Panc1 (cell line): ENCODE data around the gene CREB3L2. TPM values are rescaled to one million over a fixed set of nuclear protein-coding genes. Genes with fewer than 3 reads are reported as not detected.

Source experiments
- ATAC-seq: fragments of 200-7000 bp; cut with Tn5 transposase; 2 replicates; pipeline ENCODE4 v1.9.1; 2020; ENCODE audit warnings: mild to moderate bottlenecking, moderate library complexity
- BruUV-seq: library from RNA; stranded (reverse); fragments of 400-500 nt; replicated peaks from 2 replicates; lab custom pipeline; 2021; lab: Mats Ljungman, UMichigan
- CTCF ChIA-PET: fragments of 300-600 bp; sonication (Branson Sonifier 250); formaldehyde crosslinking; loops from one replicate; lab custom pipeline; 2022; ENCODE audit warnings: antibody characterized with exemption; lab: Charles Lee
- POLR2A ChIA-PET: fragments of 300-600 bp; sonication (Branson Sonifier 250); formaldehyde crosslinking; loops from one replicate; lab custom pipeline; 2022; ENCODE audit warnings: antibody characterized with exemption; lab: Charles Lee
- DNase-seq: peaks from one replicate; pipeline ENCODE4 v3.0.0-alpha.2; 2010; ENCODE audit warnings: low read depth, low spot score
- H3K27ac ChIP-seq: 2 replicates; pipeline ENCODE4 v1.5.1; 2011; ENCODE audit warnings: mild to moderate bottlenecking, low read length, inconsistent platforms
- H3K27me3 ChIP-seq: fragments of 200-500 bp; sonication (Bioruptor generic); 2 replicates; pipeline ENCODE4 v1.6.0; 2014; ENCODE audit warnings: low read length, inconsistent platforms; ENCODE audit not compliant: control insufficient read depth, insufficient read depth
- H3K36me3 ChIP-seq: fragments of 200-500 bp; sonication (Bioruptor generic); 2 replicates; pipeline ENCODE4 v1.5.1; 2014; ENCODE audit warnings: inconsistent platforms, mild to moderate bottlenecking, low read length, moderate library complexity; ENCODE audit not compliant: control insufficient read depth, insufficient read depth
- H3K4me1 ChIP-seq: 2 replicates; pipeline ENCODE4 v1.5.1; 2011; ENCODE audit warnings: inconsistent platforms, mild to moderate bottlenecking, low read length, moderate library complexity; ENCODE audit not compliant: control insufficient read depth, insufficient read depth
- H3K4me3 ChIP-seq, 2 experiments: 2 replicates each; pipeline ENCODE4 v1.5.1; 2011 to 2012; ENCODE audit warnings: low read depth in 2 of 2, low read length in 2 of 2, mild to moderate bottlenecking in 2 of 2, inconsistent platforms in 1 of 2, moderate library complexity in 1 of 2
- H3K9me3 ChIP-seq: fragments of 200-500 bp; sonication (Bioruptor generic); 2 replicates; pipeline ENCODE4 v1.5.1; 2014; ENCODE audit warnings: low read depth, mild to moderate bottlenecking, inconsistent platforms, low read length, moderate library complexity; ENCODE audit not compliant: control insufficient read depth, insufficient read depth
- POLR2AphosphoS5 ChIP-seq: IDR thresholded peaks from 2 replicates; pipeline ENCODE4 v1.6.1; 2012; ENCODE audit warnings: mild to moderate bottlenecking, low read depth, low read length, moderate library complexity
- SIN3A ChIP-seq: IDR thresholded peaks from 2 replicates; pipeline ENCODE4 v1.6.1; 2012; ENCODE audit warnings: low read depth, mild to moderate bottlenecking, low read length, moderate library complexity, borderline replicate concordance; ENCODE audit not compliant: insufficient read depth
- TCF7L2 ChIP-seq: IDR thresholded peaks from 2 replicates; pipeline ENCODE4 v1.6.1; 2011; ENCODE audit warnings: mild to moderate bottlenecking, low read depth, low read length, inconsistent platforms
- in situ Hi-C: cut with HindIII; loops from 2 replicates; pipeline ENCODE4 v1.10.0; 2016; ENCODE audit warnings: low sequenced_read_pairs, low pct_unique_long_range_greater_than_20kb
- intact Hi-C: fragments of 100-400 bp; cut with micrococcal nuclease; formaldehyde crosslinking; loops from one replicate; pipeline ENCODE4 v1.10.0; 2022; ENCODE audit not compliant: unreplicated experiment
- total RNA-seq: library from RNA; stranded (reverse); gene quantifications from one replicate; pipeline ENCODE4 v1.2.1, GENCODE V29; 2021; ENCODE audit not compliant: unreplicated experiment
- TF ChIP-seq, protein P1 (sequence below): fragments of 450-650 bp; IDR thresholded peaks from 2 replicates; pipeline ENCODE4 v1.5.1; 2017; ENCODE audit warnings: mild to moderate bottlenecking
- TF ChIP-seq, protein P2 (sequence below), 2 experiments: IDR thresholded peaks; 2 replicates each; pipeline ENCODE4 v1.6.1; 2011 to 2012; ENCODE audit warnings: low read depth in 2 of 2, control low read depth in 1 of 2, low read length in 1 of 2, mild to moderate bottlenecking in 1 of 2, moderate library complexity in 1 of 2; ENCODE audit not compliant: insufficient read depth in 1 of 2

The CREB3L2 gene
- total RNA-seq, 1 experiment from 2014 or later, result 22.7 TPM

DNA sequence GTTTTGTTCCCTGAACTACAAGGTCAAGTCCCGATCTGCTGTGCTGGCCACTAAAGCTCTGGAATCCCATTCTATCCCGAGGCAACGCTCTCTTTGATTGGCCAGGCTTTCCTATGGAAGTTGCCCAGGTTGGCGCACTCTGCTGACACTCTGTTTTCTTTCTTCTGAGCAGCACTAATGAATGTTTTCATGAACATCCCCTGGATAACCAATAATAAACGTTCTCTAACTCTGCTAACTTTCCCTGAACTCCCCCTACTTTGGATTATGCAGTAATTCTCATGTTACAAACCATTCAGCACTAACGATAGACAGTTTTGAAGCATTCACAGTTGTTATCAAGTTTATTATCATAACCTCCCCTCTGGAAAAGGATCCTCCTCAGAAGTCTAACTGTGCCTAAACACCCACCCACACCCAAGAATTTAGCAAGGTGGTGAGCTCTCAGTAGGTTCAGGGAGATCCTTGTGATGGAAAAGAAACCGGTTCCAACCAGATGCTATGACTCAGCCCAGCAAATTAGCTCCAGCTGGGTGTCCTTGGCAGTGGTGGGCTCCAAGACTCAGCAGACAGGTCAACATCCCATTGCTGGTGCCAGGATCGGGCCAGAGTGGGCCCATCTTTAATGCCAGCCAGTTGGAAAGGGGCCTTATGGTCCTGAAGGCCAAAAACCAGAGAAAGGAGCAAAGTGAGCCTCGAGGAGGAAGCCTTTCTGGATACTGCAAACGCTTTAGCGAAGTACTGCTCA, 68.4 kb downstream of the CREB3L2 start:
- ChIA-PET CTCF (no interaction called here), POLR2A (no interaction called here)
- intact Hi-C loops (no loop called here), in situ Hi-C loops (no loop called here)
- no peak for ATAC-seq
- BruUV-seq, result no TSS peak
- TF ChIP-seq TCF7L2 (no peak), POLR2AphosphoS5 (no peak), SIN3A (no peak)
- TF ChIP-seq, protein P1, sequence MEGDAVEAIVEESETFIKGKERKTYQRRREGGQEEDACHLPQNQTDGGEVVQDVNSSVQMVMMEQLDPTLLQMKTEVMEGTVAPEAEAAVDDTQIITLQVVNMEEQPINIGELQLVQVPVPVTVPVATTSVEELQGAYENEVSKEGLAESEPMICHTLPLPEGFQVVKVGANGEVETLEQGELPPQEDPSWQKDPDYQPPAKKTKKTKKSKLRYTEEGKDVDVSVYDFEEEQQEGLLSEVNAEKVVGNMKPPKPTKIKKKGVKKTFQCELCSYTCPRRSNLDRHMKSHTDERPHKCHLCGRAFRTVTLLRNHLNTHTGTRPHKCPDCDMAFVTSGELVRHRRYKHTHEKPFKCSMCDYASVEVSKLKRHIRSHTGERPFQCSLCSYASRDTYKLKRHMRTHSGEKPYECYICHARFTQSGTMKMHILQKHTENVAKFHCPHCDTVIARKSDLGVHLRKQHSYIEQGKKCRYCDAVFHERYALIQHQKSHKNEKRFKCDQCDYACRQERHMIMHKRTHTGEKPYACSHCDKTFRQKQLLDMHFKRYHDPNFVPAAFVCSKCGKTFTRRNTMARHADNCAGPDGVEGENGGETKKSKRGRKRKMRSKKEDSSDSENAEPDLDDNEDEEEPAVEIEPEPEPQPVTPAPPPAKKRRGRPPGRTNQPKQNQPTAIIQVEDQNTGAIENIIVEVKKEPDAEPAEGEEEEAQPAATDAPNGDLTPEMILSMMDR, result no peak
- TF ChIP-seq, protein P2, sequence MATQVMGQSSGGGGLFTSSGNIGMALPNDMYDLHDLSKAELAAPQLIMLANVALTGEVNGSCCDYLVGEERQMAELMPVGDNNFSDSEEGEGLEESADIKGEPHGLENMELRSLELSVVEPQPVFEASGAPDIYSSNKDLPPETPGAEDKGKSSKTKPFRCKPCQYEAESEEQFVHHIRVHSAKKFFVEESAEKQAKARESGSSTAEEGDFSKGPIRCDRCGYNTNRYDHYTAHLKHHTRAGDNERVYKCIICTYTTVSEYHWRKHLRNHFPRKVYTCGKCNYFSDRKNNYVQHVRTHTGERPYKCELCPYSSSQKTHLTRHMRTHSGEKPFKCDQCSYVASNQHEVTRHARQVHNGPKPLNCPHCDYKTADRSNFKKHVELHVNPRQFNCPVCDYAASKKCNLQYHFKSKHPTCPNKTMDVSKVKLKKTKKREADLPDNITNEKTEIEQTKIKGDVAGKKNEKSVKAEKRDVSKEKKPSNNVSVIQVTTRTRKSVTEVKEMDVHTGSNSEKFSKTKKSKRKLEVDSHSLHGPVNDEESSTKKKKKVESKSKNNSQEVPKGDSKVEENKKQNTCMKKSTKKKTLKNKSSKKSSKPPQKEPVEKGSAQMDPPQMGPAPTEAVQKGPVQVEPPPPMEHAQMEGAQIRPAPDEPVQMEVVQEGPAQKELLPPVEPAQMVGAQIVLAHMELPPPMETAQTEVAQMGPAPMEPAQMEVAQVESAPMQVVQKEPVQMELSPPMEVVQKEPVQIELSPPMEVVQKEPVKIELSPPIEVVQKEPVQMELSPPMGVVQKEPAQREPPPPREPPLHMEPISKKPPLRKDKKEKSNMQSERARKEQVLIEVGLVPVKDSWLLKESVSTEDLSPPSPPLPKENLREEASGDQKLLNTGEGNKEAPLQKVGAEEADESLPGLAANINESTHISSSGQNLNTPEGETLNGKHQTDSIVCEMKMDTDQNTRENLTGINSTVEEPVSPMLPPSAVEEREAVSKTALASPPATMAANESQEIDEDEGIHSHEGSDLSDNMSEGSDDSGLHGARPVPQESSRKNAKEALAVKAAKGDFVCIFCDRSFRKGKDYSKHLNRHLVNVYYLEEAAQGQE (IDR thresholded peaks at IDR 0.05; ENCODE audit: insufficient read depth in 1 of 2, low read depth in 2 of 2, low read length in 1 of 2), result no peak
- H3K36me3 ChIP-seq, result no peaks in the 10 kb centered on the region
- DNase-seq, result no peak
- H3K27me3 ChIP-seq, result no peaks in the 10 kb centered on the region
- H3K9me3 ChIP-seq, result no peaks in the 10 kb centered on the region
- H3K4me3 ChIP-seq, result no peak overlapping the region
- H3K4me1 ChIP-seq, result no peaks in the 10 kb centered on the region
- H3K27ac ChIP-seq, result no peak overlapping the region

DNA sequence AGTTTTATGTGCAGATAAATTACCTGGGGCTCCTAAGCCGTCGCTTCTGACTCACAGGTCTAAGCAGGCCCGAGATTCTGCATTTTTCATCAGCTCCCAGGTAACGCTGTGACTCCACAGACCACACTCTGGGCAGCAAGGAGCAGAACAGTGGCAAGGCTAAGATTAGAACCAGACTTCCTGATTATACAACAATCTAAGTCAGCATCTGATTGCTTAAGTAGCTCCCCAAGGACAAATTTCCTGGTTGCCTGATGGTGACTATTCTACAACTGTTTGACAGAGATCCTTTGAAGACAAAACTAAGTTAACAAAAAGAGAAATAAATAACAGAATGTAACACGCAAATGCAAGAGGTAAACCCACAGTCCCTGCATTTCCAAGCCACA, 69.0 kb downstream of the CREB3L2 start:
- intact Hi-C loops, result no loop called here
- DNase-seq (no peak), ATAC-seq (no peak)
- Histone ChIP-seq H3K4me3 (no peak overlapping the region), H3K36me3 (no peaks in the 10 kb centered on the region), H3K4me1 (no peaks in the 10 kb centered on the region), H3K27me3 (no peaks in the 10 kb centered on the region), H3K9me3 (no peaks in the 10 kb centered on the region), H3K27ac (no peak overlapping the region)
- TF ChIP-seq TCF7L2, result no peak
- TF ChIP-seq, protein P2 (IDR thresholded peaks at IDR 0.05; ENCODE audit: insufficient read depth in 1 of 2, low read depth in 2 of 2, low read length in 1 of 2), result no peak
- TF ChIP-seq, protein P1, result no peak
- TF ChIP-seq SIN3A, result no peak
- TF ChIP-seq POLR2AphosphoS5, result no peak
- ChIA-PET POLR2A (no interaction called here), CTCF (no interaction called here)
- in situ Hi-C loops, result no loop called here
- BruUV-seq, result no TSS peak
